Adrenal gland (tissue), 5 donors: Measurements from ENCODE around the gene TAF11L3.
"Not testable (repeated sequence)": the region's sequence is repeated elsewhere in the genome, so short reads cannot be mapped to it uniquely, and the experiment has no call there.

Source experiments
- POLR2A ChIP-seq, 2 donors: fragments of 450-650 bp; IDR thresholded peaks; one replicate each; pipeline ENCODE4 v1.6.1; 2017; ENCODE audit warnings: antibody characterized with exemption in 2 of 2, mild to moderate bottlenecking in 2 of 2, moderate library complexity in 1 of 2
- TF ChIP-seq, protein P1 (sequence below), 6 experiments: fragments of 450-650 bp in 4 of 6; fragments of 200-600 bp in 2 of 6; sonication (generic) in 1 of 6; IDR thresholded peaks; 1 replicate in 5 of 6; 2 replicates in 1 of 6; pipeline versions ENCODE4 v1.5.1 to v1.8.0; 2016 to 2021; ENCODE audit warnings: antibody characterized with exemption in 6 of 6, mild to moderate bottlenecking in 2 of 6, moderate library complexity in 1 of 6
- donor health status: DM: no; HTN: no; CAD: no.

GRCh38 chr5:17486464-17487173, 31.5 kb upstream of the TAF11L3 start:
- TF ChIP-seq, protein P1, sequence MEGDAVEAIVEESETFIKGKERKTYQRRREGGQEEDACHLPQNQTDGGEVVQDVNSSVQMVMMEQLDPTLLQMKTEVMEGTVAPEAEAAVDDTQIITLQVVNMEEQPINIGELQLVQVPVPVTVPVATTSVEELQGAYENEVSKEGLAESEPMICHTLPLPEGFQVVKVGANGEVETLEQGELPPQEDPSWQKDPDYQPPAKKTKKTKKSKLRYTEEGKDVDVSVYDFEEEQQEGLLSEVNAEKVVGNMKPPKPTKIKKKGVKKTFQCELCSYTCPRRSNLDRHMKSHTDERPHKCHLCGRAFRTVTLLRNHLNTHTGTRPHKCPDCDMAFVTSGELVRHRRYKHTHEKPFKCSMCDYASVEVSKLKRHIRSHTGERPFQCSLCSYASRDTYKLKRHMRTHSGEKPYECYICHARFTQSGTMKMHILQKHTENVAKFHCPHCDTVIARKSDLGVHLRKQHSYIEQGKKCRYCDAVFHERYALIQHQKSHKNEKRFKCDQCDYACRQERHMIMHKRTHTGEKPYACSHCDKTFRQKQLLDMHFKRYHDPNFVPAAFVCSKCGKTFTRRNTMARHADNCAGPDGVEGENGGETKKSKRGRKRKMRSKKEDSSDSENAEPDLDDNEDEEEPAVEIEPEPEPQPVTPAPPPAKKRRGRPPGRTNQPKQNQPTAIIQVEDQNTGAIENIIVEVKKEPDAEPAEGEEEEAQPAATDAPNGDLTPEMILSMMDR (IDR thresholded peaks at IDR 0.05): not testable (repeated sequence)
- not testable (repeated sequence) for TF ChIP-seq POLR2A (IDR thresholded peaks at IDR 0.05)
